Measurements from ENCODE around the gene BCL11B. TPM values are rescaled to one million over a fixed set of nuclear protein-coding genes. Genes with fewer than 3 reads are reported as not detected.

The BCL11B gene
- under 0.01 TPM in 2 replicates for total RNA-seq

DNA sequence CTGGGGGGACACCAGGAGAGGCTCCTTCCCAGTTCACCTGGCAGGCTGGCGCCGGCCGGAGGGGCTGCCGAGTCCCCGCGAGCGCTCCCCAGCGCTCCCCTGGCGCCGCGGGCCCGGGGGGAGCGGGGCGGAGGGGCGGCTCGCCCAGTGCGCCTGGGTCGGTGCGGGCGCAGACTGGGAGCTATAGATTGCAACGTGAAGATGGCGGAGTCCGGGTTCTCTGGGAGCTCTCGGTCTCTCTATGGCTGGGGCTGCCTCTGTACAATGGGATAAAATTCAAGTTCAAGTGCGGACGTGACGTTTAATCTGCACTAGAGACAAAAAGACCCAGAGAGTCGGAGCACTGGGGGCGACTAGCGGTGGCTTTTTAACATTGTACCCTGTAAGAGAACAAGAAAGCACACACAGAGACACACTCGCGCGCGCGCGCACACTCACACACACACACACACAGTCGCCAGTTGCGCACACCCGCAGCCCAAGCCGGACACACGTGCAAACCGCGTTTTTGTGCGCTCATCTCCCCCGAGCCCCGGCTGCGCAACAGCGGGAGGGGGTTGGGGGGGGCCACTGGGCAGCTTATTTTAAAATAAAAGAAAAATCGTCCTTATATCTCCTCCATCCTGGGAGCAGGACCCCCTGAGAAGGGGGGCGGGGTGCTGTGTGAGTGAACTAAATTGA, at the start of gene BCL11B:
Gene BCL11B, minus strand, starts transcription at position 247 of the 681 bp plus-strand sequence. CDS start 979 bp downstream, outside the sequence.

Other genes with a start within 250 kb of the BCL11B start
- 24.0 and 30.4 TPM in 2 replicates for gene SETD3, start 208.7 kb upstream of the BCL11B start, total RNA-seq
- 17.0 and 29.2 TPM in 2 replicates for gene CCNK, start 209.2 kb upstream of the BCL11B start, total RNA-seq

All from bronchial smooth muscle cell (primary cell).